ENCODE data around the gene TMEM107.

The TMEM107 gene

DNA sequence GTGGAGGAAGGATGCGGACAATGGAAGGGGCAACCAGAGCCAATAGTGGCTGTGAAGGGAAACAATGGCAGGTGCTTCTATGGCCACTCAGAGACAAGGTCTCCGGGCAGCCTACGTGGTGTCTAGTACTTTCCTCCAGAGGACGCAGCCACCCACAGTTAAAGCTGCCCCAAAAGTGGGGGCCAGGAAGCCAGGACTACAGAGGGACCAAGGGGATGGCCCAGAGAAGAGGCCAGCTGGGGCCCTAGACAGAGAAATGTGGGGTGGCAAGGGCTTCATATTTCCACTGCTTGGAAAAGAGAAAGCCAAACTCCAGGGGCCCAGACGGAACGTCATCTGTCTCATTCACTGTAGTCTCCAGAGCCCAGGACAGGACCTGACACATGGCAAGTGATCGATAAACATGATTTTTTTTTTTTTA lies 23.1 kb downstream of the TMEM107 start:
- in situ Hi-C loops (cut with MboI; ENCODE audit: low pct_unique_long_range_greater_than_20kb, low sequenced_read_pairs, unreplicated experiment), result no loop called here
- TF ChIP-seq, protein P1, sequence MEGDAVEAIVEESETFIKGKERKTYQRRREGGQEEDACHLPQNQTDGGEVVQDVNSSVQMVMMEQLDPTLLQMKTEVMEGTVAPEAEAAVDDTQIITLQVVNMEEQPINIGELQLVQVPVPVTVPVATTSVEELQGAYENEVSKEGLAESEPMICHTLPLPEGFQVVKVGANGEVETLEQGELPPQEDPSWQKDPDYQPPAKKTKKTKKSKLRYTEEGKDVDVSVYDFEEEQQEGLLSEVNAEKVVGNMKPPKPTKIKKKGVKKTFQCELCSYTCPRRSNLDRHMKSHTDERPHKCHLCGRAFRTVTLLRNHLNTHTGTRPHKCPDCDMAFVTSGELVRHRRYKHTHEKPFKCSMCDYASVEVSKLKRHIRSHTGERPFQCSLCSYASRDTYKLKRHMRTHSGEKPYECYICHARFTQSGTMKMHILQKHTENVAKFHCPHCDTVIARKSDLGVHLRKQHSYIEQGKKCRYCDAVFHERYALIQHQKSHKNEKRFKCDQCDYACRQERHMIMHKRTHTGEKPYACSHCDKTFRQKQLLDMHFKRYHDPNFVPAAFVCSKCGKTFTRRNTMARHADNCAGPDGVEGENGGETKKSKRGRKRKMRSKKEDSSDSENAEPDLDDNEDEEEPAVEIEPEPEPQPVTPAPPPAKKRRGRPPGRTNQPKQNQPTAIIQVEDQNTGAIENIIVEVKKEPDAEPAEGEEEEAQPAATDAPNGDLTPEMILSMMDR (IDR thresholded peaks at IDR 0.05; ENCODE audit: extremely low read depth, insufficient read depth, missing control alignments), result no peak
- no peak for DNase-seq (ENCODE audit: low spot score)

GRCh38 chr17:8152112-8152775 lies 23.9 kb downstream of the TMEM107 start, which contains the start of gene PER1:
Gene PER1 (minus strand): TSS chr17:8152404. CDS start chr17:8150706, 1,698 bp downstream.
- in situ Hi-C loops (cut with MboI; ENCODE audit: low pct_unique_long_range_greater_than_20kb, low sequenced_read_pairs, unreplicated experiment), result no loop called here
- TF ChIP-seq, protein P1 (IDR thresholded peaks at IDR 0.05; ENCODE audit: extremely low read depth, insufficient read depth, missing control alignments), result no peak
- DNase-seq (ENCODE audit: low spot score), result peak; percentile 95

- no peak for DNase-seq (ENCODE audit: low spot score)
- in situ Hi-C loops (cut with MboI; ENCODE audit: low pct_unique_long_range_greater_than_20kb, low sequenced_read_pairs, unreplicated experiment), result no loop called here
- TF ChIP-seq, protein P1 (IDR thresholded peaks at IDR 0.05; ENCODE audit: extremely low read depth, insufficient read depth, missing control alignments), result no peak
Measured at GRCh38 chr17:8151641-8152111, 24.5 kb downstream of the TMEM107 start.

GRCh38 chr17:8151120-8151640 lies 25.0 kb downstream of the TMEM107 start:
- TF ChIP-seq, protein P1 (IDR thresholded peaks at IDR 0.05; ENCODE audit: extremely low read depth, insufficient read depth, missing control alignments), result no peak
- peak; percentile 93 for DNase-seq (ENCODE audit: low spot score)
- in situ Hi-C loops (cut with MboI; ENCODE audit: low pct_unique_long_range_greater_than_20kb, low sequenced_read_pairs, unreplicated experiment), result no loop called here

DNA sequence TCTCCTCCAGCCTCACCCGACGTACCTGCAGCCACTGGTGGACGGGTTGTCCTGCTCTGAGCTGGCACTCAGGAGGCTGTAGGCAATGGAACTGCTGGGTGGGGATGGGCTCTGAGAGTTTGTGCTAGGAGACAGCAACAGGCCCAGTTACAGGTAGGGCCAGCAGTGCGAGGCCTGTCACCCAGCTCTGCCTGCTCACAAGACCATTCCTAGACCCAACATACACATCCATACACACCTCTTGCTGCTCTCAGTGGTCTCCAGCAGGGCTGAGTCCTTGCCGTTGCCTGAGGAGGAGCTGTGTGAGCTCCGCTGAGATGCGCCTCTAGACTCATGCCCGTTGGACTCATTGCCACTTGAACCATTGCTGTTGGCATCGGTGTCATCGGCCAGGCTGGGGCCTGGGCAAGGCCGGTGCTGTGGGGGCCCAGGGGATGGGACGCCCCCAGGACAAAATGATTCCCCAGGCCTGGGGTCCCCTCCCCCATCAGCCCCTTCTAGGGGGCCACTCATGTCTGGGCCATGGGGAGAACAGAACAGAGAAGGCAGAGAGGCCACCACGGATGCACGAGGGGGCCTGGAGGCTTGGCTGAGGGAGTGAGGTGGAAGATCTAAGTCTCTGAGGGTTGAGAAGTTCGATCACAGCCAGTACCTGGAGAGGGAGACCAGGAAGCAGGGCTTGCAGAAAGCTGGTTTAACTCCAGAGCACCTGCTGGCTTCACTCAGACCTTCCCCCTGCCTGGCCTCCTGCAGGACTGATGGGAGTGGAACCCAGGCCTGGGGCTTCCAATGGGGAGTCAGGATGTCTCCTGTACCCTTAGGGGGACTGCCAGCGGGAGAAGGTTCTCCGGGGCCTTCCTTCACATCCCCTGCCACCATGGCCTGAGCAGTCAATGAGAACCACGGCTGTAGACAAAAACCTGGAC lies 25.7 kb downstream of the TMEM107 start:
- TF ChIP-seq, protein P1 (IDR thresholded peaks at IDR 0.05; ENCODE audit: extremely low read depth, insufficient read depth, missing control alignments), result no peak
- in situ Hi-C loops (cut with MboI; ENCODE audit: low pct_unique_long_range_greater_than_20kb, low sequenced_read_pairs, unreplicated experiment), result no loop called here
- DNase-seq (ENCODE audit: low spot score), result no peak

- DNase-seq (ENCODE audit: low spot score), result no peak
- in situ Hi-C loops (cut with MboI; ENCODE audit: low pct_unique_long_range_greater_than_20kb, low sequenced_read_pairs, unreplicated experiment), result no loop called here
- TF ChIP-seq, protein P1 (IDR thresholded peaks at IDR 0.05; ENCODE audit: extremely low read depth, insufficient read depth, missing control alignments), result no peak
Measured at GRCh38 chr17:8149419-8150193, 26.6 kb downstream of the TMEM107 start.
